ENCODE data around the gene MFRP.

MFRP gene

GRCh38 chr11:119295178-119295577, 51.3 kb downstream of the MFRP start:
- DNase-seq (ENCODE audit: low spot score): no peak

- DNase-seq (ENCODE audit: low spot score): no peak
Observed at GRCh38 chr11:119293461-119293860, 53.0 kb downstream of the MFRP start.

GRCh38 chr11:119290894-119291497, 55.5 kb downstream of the MFRP start:
- no peak for DNase-seq (ENCODE audit: low spot score)

Measured in kidney tubule cell (primary cell).